GM18505 (cell line): ENCODE measurements around the gene RHOG.
A peak's percentile ranks its signal among the peaks of the same experiment; 100 is the strongest.

Source experiments
- ATAC-seq: cut with Tn5 transposase; IDR thresholded peaks from one replicate; pipeline ENCODE4 v1.9.1; 2021; ENCODE audit not compliant: unreplicated experiment
- POLR2A ChIP-seq: IDR thresholded peaks from 4 replicates; pipeline ENCODE4 v1.6.1; 2011; ENCODE audit warnings: borderline replicate concordance; ENCODE audit not compliant: insufficient read depth, insufficient read length; ENCODE audit errors: extremely low read depth

Gene RHOG

GRCh38 chr11:3854660-3854976 is 13.9 kb upstream of the RHOG start:
- TF ChIP-seq POLR2A = peak; percentile 6
- ATAC-seq = no peak

GRCh38 chr11:3853899-3854659 is 13.3 kb upstream of the RHOG start:
- ATAC-seq = peak; percentile 36
- no peak for TF ChIP-seq POLR2A

GRCh38 chr11:3853545-3853842 is 12.7 kb upstream of the RHOG start:
- TF ChIP-seq POLR2A = no peak
- no peak for ATAC-seq

- TF ChIP-seq POLR2A = no peak
- ATAC-seq = no peak
Measured at GRCh38 chr11:3849297-3849874, 8.6 kb upstream of the RHOG start.

- ATAC-seq = no peak
- TF ChIP-seq POLR2A = no peak
Measured at GRCh38 chr11:3845670-3846069, 4.9 kb upstream of the RHOG start.

GRCh38 chr11:3845246-3845645 is 4.5 kb upstream of the RHOG start:
- no peak for ATAC-seq
- TF ChIP-seq POLR2A = no peak

- no peak for TF ChIP-seq POLR2A
- no peak for ATAC-seq
Measured at GRCh38 chr11:3843326-3843725, 2.6 kb upstream of the RHOG start.

- ATAC-seq = peak; percentile 55
- peak; percentile 51 for TF ChIP-seq POLR2A
Measured at GRCh38 chr11:3841426-3842350, 929 bp upstream of the RHOG start.

- ATAC-seq = peak; percentile 2
- TF ChIP-seq POLR2A = no peak
Measured at GRCh38 chr11:3840004-3840869, 522 bp downstream of the RHOG start.

- ATAC-seq = no peak
- no peak for TF ChIP-seq POLR2A
Measured at GRCh38 chr11:3838504-3838903, 2.3 kb downstream of the RHOG start.

GRCh38 chr11:3837793-3838192 is 3.0 kb downstream of the RHOG start:
- TF ChIP-seq POLR2A = no peak
- no peak for ATAC-seq

- ATAC-seq = no peak
- TF ChIP-seq POLR2A = peak; percentile 31
Measured at GRCh38 chr11:3836903-3837302, 3.9 kb downstream of the RHOG start.

GRCh38 chr11:3835751-3836150 is 5.0 kb downstream of the RHOG start:
- no peak for TF ChIP-seq POLR2A
- no peak for ATAC-seq

GRCh38 chr11:3834664-3835461 is 5.9 kb downstream of the RHOG start:
- TF ChIP-seq POLR2A = no peak
- ATAC-seq = no peak
